ENCODE results near the gene IFT80.

GRCh38 chr3:160247766-160248165, 151.3 kb downstream of the IFT80 start:
- TF ChIP-seq POLR2A (IDR thresholded peaks at IDR 0.05; ENCODE audit: low read depth, low read length) = no peak
- TF ChIP-seq POLR2AphosphoS5 (IDR thresholded peaks at IDR 0.05; ENCODE audit: low read depth, low read length) = no peak

All from GM12892 (cell line).